Neural crest cell (in vitro differentiated cells): ENCODE data around the gene CDH8. TPM values are rescaled to one million over a fixed set of nuclear protein-coding genes. Genes with fewer than 3 reads are reported as not detected.
"Not testable (repeated sequence)": the region's sequence is repeated elsewhere in the genome, so short reads cannot be mapped to it uniquely, and the experiment has no call there.

ENCODE experiments used
- DNase-seq: peaks from one replicate; pipeline ENCODE4 v3.0.0; 2021; ENCODE audit warnings: low read depth, mixed read lengths, low spot score
- H3K27ac Mint-ChIP-seq: one replicate; pipeline ENCODE4 v1.8.0; 2021; ENCODE audit warnings: mild to moderate bottlenecking, mixed read lengths; ENCODE audit not compliant: unreplicated experiment
- H3K27me3 Mint-ChIP-seq: 2 replicates; pipeline ENCODE4 v1.8.0; 2021; ENCODE audit warnings: low read depth, mild to moderate bottlenecking, mixed read lengths
- H3K36me3 Mint-ChIP-seq: 2 replicates; pipeline ENCODE4 v1.8.0; 2021; ENCODE audit warnings: low read depth, mild to moderate bottlenecking, mixed read lengths
- H3K4me1 Mint-ChIP-seq: 2 replicates; pipeline ENCODE4 v1.8.0; 2021; ENCODE audit warnings: mixed read lengths
- H3K4me3 Mint-ChIP-seq: one replicate; pipeline ENCODE4 v1.8.0; 2021; ENCODE audit warnings: mild to moderate bottlenecking, mixed read lengths
- H3K9me3 Mint-ChIP-seq: 2 replicates; pipeline ENCODE4 v1.8.0; 2021; ENCODE audit warnings: mixed read lengths
- total RNA-seq: library from RNA; stranded (reverse); gene quantifications from 2 replicates; pipeline ENCODE4 v1.2.1, GENCODE V29; 2021
- TF ChIP-seq, protein P1 (sequence below): fragments of 200-600 bp; sonication (generic); conservative IDR thresholded peaks from 2 replicates; pipeline ENCODE4 v1.5.0; 2021; ENCODE audit warnings: antibody characterized with exemption, mild to moderate bottlenecking

Gene CDH8
- total RNA-seq, 1 donor from 2014 or later, result 7.1 TPM

DNA sequence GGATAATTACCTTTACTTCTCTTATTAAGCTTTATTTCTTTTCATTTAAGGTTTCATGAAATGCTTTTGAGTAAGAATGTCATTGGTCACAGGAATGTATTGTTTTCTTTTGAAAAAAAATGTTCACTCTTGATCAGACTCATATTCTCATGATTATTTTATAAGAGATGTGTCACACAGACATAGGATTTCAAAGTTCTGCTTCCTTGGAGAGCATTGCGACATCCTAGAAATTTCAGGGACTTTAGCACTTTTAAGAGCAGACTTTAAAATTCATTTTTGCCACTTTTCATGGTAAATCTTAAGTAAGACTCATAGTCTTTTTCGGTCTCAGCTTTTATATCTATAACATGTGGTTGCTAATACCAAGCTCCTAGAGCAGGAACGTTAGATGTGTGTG lies 314.7 kb downstream of the CDH8 start:
- Mint-ChIP-seq H3K27ac (no peak overlapping the region), H3K4me3 (no peak overlapping the region), H3K36me3 (no peaks in the 10 kb centered on the region), H3K4me1 (no peaks in the 10 kb centered on the region), H3K27me3 (no peaks in the 10 kb centered on the region), H3K9me3 (no peaks in the 10 kb centered on the region)
- TF ChIP-seq, protein P1, sequence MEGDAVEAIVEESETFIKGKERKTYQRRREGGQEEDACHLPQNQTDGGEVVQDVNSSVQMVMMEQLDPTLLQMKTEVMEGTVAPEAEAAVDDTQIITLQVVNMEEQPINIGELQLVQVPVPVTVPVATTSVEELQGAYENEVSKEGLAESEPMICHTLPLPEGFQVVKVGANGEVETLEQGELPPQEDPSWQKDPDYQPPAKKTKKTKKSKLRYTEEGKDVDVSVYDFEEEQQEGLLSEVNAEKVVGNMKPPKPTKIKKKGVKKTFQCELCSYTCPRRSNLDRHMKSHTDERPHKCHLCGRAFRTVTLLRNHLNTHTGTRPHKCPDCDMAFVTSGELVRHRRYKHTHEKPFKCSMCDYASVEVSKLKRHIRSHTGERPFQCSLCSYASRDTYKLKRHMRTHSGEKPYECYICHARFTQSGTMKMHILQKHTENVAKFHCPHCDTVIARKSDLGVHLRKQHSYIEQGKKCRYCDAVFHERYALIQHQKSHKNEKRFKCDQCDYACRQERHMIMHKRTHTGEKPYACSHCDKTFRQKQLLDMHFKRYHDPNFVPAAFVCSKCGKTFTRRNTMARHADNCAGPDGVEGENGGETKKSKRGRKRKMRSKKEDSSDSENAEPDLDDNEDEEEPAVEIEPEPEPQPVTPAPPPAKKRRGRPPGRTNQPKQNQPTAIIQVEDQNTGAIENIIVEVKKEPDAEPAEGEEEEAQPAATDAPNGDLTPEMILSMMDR, result no peak
- DNase-seq, result no peak

DNA sequence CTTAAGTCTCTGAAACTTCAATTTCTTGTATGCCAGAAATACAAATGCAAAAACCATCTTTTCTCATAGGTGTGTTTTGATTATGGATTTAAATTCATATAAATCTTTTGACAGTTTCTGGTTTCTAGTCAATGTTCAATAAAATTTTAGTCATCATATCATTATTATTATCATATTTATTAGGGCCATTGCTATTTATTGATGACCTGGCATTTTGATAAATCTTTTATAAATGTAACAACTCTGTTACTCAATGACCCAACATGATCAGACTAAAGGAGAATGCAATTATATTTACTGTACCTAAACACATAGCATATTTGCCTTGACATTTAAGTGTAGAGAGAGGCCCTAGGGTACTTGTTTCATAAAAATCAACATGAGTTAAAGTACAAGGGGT lies 320.8 kb downstream of the CDH8 start:
- no peaks in the 10 kb centered on the region for H3K4me1 Mint-ChIP-seq
- no peaks in the 10 kb centered on the region for H3K27me3 Mint-ChIP-seq
- TF ChIP-seq, protein P1, result no peak
- no peaks in the 10 kb centered on the region for H3K36me3 Mint-ChIP-seq
- DNase-seq, result no peak
- no peak overlapping the region for H3K4me3 Mint-ChIP-seq
- H3K27ac Mint-ChIP-seq, result no peak overlapping the region
- no peaks in the 10 kb centered on the region for H3K9me3 Mint-ChIP-seq

DNA sequence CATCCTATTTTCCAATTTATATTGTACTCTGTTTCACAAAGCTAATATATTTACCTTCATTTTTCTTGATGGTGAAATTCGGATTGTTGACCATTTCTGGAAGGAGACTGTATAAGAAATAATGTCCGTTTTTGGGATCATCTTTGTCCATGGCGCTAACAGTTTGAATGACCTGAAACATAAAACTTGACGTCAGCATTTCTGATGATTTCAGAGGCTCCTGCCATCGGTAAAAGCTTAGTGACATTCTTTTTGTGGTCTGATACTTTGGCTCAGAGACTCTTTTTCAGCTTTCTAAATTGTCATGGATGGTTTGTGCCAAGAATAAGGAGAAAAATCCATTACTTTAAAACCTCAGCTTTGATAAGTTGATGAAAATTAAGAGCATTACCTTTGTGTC lies 322.5 kb downstream of the CDH8 start:
- H3K36me3 Mint-ChIP-seq, result no peaks in the 10 kb centered on the region
- H3K4me1 Mint-ChIP-seq, result no peaks in the 10 kb centered on the region
- TF ChIP-seq, protein P1, result no peak
- no peak overlapping the region for H3K4me3 Mint-ChIP-seq
- H3K9me3 Mint-ChIP-seq, result no peaks in the 10 kb centered on the region
- no peak overlapping the region for H3K27ac Mint-ChIP-seq
- H3K27me3 Mint-ChIP-seq, result no peaks in the 10 kb centered on the region
- no peak for DNase-seq

DNA sequence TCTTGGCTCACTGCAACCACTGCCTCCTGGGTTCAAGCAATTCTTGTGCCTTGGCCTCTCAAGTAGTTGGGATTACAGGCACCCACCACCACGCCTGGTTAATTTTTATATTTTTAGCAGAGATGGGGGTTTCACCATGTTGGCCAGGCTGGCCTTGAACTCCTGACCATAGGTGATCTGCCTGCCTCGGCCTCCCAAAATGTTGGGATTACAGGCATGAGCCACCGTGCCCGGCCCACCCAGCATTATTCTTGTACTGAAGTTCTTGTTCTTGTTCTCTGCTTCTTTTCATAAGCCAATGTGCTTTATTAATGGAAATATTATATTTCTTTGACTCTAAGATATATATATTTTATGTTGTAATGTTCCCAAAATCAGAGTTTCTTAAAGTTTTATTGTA lies 336.6 kb downstream of the CDH8 start:
- H3K27me3 Mint-ChIP-seq, H3K4me3 Mint-ChIP-seq, H3K4me1 Mint-ChIP-seq, H3K27ac Mint-ChIP-seq, DNase-seq, H3K36me3 Mint-ChIP-seq, H3K9me3 Mint-ChIP-seq: not testable (repeated sequence)

DNA sequence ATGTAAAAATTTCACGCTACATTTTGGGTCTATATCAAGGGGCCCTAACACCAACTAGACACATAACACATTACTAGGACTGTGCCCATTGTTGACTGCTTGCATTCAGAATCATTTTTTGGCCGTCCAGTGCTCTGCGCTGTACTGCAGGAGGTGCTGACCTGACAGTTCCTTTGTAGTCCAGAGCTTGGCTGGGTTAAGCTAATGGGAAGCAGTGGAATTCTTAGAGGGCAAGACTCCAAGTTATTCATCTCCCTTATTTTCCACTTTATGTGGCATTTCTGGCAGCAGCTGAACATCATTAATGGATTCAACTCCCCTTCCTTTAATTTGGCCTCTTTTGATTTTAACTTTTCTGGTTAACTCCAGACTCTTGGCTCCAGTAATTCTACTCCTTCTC lies 351.7 kb downstream of the CDH8 start:
- no peak overlapping the region for H3K4me3 Mint-ChIP-seq
- no peaks in the 10 kb centered on the region for H3K36me3 Mint-ChIP-seq
- no peaks in the 10 kb centered on the region for H3K27me3 Mint-ChIP-seq
- H3K4me1 Mint-ChIP-seq, result no peaks in the 10 kb centered on the region
- no peak overlapping the region for H3K27ac Mint-ChIP-seq
- no peak for DNase-seq
- TF ChIP-seq, protein P1, result no peak
- H3K9me3 Mint-ChIP-seq, result no peaks in the 10 kb centered on the region

DNA sequence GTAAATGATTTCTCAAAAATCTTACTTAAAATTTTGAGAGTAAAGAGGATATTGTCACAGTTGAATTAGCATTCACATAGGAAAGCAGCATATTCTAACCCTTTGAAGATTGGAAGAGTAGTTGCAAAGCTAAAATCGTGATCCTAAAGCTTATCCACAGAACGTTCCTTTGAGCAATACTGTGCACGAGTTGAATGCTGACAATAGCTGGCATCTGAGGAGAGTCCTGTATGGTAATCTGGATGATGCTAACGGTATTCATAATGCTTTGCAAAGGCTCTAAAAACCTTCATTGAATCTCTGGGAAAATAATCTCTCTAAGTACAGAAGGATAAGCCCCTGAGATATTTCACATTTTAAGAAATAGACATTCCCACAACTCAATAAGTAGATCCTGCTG lies 354.6 kb downstream of the CDH8 start:
- H3K36me3 Mint-ChIP-seq, result no peaks in the 10 kb centered on the region
- H3K27ac Mint-ChIP-seq, result no peak overlapping the region
- TF ChIP-seq, protein P1, result no peak
- no peak for DNase-seq
- peaks cover 2% of the 10 kb centered on the region for H3K9me3 Mint-ChIP-seq
- no peaks in the 10 kb centered on the region for H3K27me3 Mint-ChIP-seq
- no peaks in the 10 kb centered on the region for H3K4me1 Mint-ChIP-seq
- H3K4me3 Mint-ChIP-seq, result no peak overlapping the region
